Endodermal cell (in vitro differentiated cells): ENCODE measurements around the gene DGLUCY. TPM values are rescaled to one million over a fixed set of nuclear protein-coding genes. Genes with fewer than 3 reads are reported as not detected.
A peak's percentile ranks its signal among the peaks of the same experiment; 100 is the strongest.

ENCODE experiments used
- DNase-seq: peaks from one replicate; pipeline ENCODE4 v3.0.0-alpha.2; 2017
- H3K27ac ChIP-seq: 2 replicates; pipeline ENCODE4 v1.5.1; 2013; ENCODE audit warnings: mild to moderate bottlenecking, low read depth, low read length, moderate library complexity
- H3K27me3 ChIP-seq: 2 replicates; pipeline ENCODE4 v1.6.1; 2013; ENCODE audit warnings: mild to moderate bottlenecking, low read length, moderate library complexity; ENCODE audit not compliant: insufficient read depth, control insufficient read depth, poor library complexity, severe bottlenecking
- H3K36me3 ChIP-seq: 2 replicates; pipeline ENCODE4 v1.7.0; 2013; ENCODE audit warnings: mild to moderate bottlenecking, low read length, moderate library complexity; ENCODE audit not compliant: control insufficient read depth, insufficient read depth
- H3K4me1 ChIP-seq: one replicate; pipeline ENCODE4 v1.7.0; 2013; ENCODE audit warnings: low read length; ENCODE audit not compliant: control insufficient read depth, insufficient read depth
- H3K4me3 ChIP-seq: 2 replicates; pipeline ENCODE4 v1.5.1; 2013; ENCODE audit warnings: mild to moderate bottlenecking, low read length, moderate library complexity
- H3K9ac ChIP-seq: 2 replicates; pipeline ENCODE4 v1.6.1; 2013; ENCODE audit warnings: mild to moderate bottlenecking, low read length, moderate library complexity; ENCODE audit not compliant: poor library complexity, severe bottlenecking; ENCODE audit errors: extremely low read depth
- H3K9me3 ChIP-seq: 2 replicates; pipeline ENCODE4 v1.6.1; 2013; ENCODE audit warnings: mild to moderate bottlenecking, low read length, moderate library complexity; ENCODE audit not compliant: control insufficient read depth
- H3K27ac Mint-ChIP-seq: 2 replicates; pipeline ENCODE4 v1.8.0; 2020; ENCODE audit warnings: mixed read lengths
- H3K27me3 Mint-ChIP-seq: 2 replicates; pipeline ENCODE4 v1.8.0; 2021; ENCODE audit warnings: mild to moderate bottlenecking, mixed read lengths; ENCODE audit not compliant: insufficient read depth
- H3K36me3 Mint-ChIP-seq: 2 replicates; pipeline ENCODE4 v1.8.0; 2020; ENCODE audit warnings: low read depth, mixed read lengths
- H3K4me1 Mint-ChIP-seq: 2 replicates; pipeline ENCODE4 v1.8.0; 2020; ENCODE audit warnings: mixed read lengths
- H3K4me3 Mint-ChIP-seq: 2 replicates; pipeline ENCODE4 v1.8.0; 2020; ENCODE audit warnings: mild to moderate bottlenecking, moderate library complexity, mixed read lengths
- H3K9me3 Mint-ChIP-seq: 2 replicates; pipeline ENCODE4 v1.8.0; 2020; ENCODE audit warnings: mild to moderate bottlenecking, mixed read lengths
- WGBS, 2 experiments: methylation state at CpG; one replicate each; pipeline versions ENCODE4 v1.1.5 to v1.1.7; 2013; ENCODE audit warnings: missing lambda C conversion rate in 2 of 2, mixed read lengths in 1 of 2; ENCODE audit not compliant: insufficient coverage in 1 of 2, insufficient read length in 1 of 2; 5-methylcytosine and 5-hydroxymethylcytosine counted together
- total RNA-seq, 2 donors: library from RNA; stranded (reverse); fragmentation: NEBNext Ultra II Directional in 1 of 2; extraction: Animal tissue kit (Norgen Biotek cat#: 25700) in 1 of 2; gene quantifications; 2 replicates in 1 of 2; 3 replicates in 1 of 2; pipeline ENCODE4 v1.2.1, GENCODE V29; 2021
- TF ChIP-seq, protein P1 (sequence below): fragments of 200-600 bp; sonication (generic); conservative IDR thresholded peaks from 2 replicates; pipeline ENCODE4 v1.5.0; 2021; ENCODE audit warnings: antibody characterized with exemption, mild to moderate bottlenecking

Gene DGLUCY
- total RNA-seq, 2 donors from 2014 or later = 26.7 to 33.9 TPM

DNA sequence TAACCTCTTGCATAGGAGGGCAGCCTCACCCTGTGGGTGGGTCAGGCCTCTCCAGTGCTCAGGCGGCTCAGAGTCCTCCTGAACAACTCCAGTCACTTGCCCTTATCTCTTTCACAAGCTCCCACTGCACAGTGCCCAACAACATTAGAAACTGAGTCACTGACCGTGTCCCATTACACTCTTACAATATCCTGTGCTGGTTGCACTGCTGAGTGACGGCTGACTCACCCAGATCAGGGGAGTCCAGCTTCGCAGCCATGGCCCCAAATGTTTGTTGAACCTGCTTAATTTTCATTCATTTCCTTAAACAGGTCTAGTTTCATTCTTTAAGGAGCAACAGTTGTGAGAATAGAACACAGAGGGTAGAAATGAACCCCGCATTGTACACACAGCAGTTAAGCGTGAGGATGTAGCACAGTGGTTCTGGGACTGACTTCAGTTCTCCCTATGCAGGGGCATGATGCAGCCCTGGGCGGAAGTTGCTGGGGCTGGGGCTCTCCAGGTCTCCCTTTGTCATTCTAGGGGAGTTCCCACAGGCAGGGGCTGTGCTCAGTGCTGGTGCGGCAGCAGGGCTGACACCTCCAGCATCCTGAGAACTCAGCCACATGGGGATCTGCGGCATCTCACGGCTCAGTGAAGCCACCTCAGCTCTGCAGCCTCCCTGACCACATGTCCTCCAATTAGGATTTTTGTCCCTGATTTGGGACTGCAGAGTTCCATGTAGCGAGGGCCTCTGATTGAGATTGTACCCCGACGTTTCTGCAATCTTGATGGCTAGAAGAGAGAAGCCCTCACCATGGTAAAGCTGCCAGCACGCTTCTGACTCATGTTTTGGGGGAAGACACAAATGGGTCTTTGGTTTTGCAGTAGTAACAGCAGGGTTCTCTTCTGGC lies 114.5 kb downstream of the DGLUCY start:
- H3K9me3 Mint-ChIP-seq = peaks cover 10% of the 10 kb centered on the region
- no peak overlapping the region for H3K4me3 Mint-ChIP-seq
- H3K27ac ChIP-seq = no peak overlapping the region
- 88 to 90% methylated on average over 14 of the region's 14 CpGs for WGBS, 2 experiments
- TF ChIP-seq, protein P1, sequence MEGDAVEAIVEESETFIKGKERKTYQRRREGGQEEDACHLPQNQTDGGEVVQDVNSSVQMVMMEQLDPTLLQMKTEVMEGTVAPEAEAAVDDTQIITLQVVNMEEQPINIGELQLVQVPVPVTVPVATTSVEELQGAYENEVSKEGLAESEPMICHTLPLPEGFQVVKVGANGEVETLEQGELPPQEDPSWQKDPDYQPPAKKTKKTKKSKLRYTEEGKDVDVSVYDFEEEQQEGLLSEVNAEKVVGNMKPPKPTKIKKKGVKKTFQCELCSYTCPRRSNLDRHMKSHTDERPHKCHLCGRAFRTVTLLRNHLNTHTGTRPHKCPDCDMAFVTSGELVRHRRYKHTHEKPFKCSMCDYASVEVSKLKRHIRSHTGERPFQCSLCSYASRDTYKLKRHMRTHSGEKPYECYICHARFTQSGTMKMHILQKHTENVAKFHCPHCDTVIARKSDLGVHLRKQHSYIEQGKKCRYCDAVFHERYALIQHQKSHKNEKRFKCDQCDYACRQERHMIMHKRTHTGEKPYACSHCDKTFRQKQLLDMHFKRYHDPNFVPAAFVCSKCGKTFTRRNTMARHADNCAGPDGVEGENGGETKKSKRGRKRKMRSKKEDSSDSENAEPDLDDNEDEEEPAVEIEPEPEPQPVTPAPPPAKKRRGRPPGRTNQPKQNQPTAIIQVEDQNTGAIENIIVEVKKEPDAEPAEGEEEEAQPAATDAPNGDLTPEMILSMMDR = no peak
- no peak overlapping the region for H3K4me3 ChIP-seq
- H3K27me3 Mint-ChIP-seq = no peaks in the 10 kb centered on the region
- no peaks in the 10 kb centered on the region for H3K36me3 ChIP-seq
- no peaks in the 10 kb centered on the region for H3K27me3 ChIP-seq
- no peak overlapping the region for H3K9ac ChIP-seq
- H3K4me1 Mint-ChIP-seq = no peaks in the 10 kb centered on the region
- peaks cover 15% of the 10 kb centered on the region for H3K9me3 ChIP-seq
- H3K4me1 ChIP-seq = no peaks in the 10 kb centered on the region
- peaks cover 13% of the 10 kb centered on the region for H3K36me3 Mint-ChIP-seq
- no peak overlapping the region for H3K27ac Mint-ChIP-seq
- peak; percentile 83 for DNase-seq

DNA sequence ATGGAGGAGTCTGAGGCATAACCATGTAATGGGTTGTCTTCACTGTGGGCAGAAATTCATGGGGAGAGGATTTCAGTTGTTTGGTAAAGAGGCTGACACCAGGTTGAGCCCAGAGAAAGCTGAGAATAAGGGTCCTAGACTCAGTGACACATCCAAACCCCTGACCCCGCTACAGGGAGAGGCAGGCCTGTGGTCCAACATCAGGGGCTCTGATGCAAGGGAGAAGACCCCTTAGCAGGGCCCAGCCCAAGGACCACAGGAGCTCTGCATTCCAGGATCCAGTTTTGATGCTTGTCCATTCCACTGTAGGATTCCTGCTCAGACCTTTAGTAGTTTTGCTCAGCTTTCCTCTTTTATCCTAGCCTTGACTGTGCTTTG lies 115.1 kb downstream of the DGLUCY start:
- H3K27ac ChIP-seq = no peak overlapping the region
- Mint-ChIP-seq H3K27ac (no peak overlapping the region), H3K4me3 (no peak overlapping the region), H3K27me3 (no peaks in the 10 kb centered on the region), H3K36me3 (peaks cover 13% of the 10 kb centered on the region), H3K9me3 (peaks cover 10% of the 10 kb centered on the region), H3K4me1 (no peaks in the 10 kb centered on the region)
- no peak overlapping the region for H3K4me3 ChIP-seq
- WGBS, 2 experiments = 94 to 100% methylated on average over 1 of the region's 1 CpG
- TF ChIP-seq, protein P1 = no peak
- no peak for DNase-seq
- no peaks in the 10 kb centered on the region for H3K4me1 ChIP-seq
- no peak overlapping the region for H3K9ac ChIP-seq
- H3K36me3 ChIP-seq = no peaks in the 10 kb centered on the region
- peaks cover 15% of the 10 kb centered on the region for H3K9me3 ChIP-seq
- H3K27me3 ChIP-seq = no peaks in the 10 kb centered on the region

DNA sequence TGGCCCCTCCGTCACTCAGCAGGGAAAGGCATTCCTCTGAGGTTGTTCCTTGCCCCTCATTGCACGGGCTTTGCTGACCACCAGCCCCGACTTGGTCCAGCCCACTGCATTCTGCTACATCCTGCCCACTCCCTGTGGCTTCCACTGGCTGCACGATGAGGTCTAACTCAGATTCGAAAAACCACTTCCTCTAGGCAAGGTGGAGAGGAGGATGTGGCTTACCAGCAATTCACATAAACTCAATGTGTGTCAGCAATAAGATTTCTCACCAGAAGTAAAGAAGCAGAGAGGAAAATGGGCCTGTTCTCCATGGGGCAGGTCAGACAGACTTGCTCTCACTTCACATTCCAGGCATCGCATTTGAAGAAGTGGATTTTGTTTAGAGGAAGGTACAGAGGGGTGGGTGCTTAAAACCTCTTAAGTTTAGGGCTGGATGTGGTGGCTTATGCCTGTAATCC lies 115.9 kb downstream of the DGLUCY start:
- Mint-ChIP-seq H3K4me1 (no peaks in the 10 kb centered on the region), H3K27me3 (no peaks in the 10 kb centered on the region), H3K4me3 (no peak overlapping the region), H3K36me3 (peaks cover 13% of the 10 kb centered on the region), H3K27ac (no peak overlapping the region), H3K9me3 (peaks cover 10% of the 10 kb centered on the region)
- H3K4me3 ChIP-seq = no peak overlapping the region
- H3K27ac ChIP-seq = no peak overlapping the region
- peaks cover 15% of the 10 kb centered on the region for H3K9me3 ChIP-seq
- no peaks in the 10 kb centered on the region for H3K36me3 ChIP-seq
- TF ChIP-seq, protein P1 = no peak
- no peak overlapping the region for H3K9ac ChIP-seq
- WGBS, 2 experiments = 88 to 95% methylated on average over 3 to 6 of the region's 6 CpGs
- H3K27me3 ChIP-seq = no peaks in the 10 kb centered on the region
- no peaks in the 10 kb centered on the region for H3K4me1 ChIP-seq
- no peak for DNase-seq
